HFFc6 (cell line): ENCODE data around the gene SAMD15. TPM values are rescaled to one million over a fixed set of nuclear protein-coding genes. Genes with fewer than 3 reads are reported as not detected.

ENCODE experiments used
- DNase-seq: peaks from one replicate; pipeline ENCODE4 v3.0.0-alpha.2; 2018
- H3K27ac Mint-ChIP-seq: 2 replicates; pipeline ENCODE4 v1.8.0; 2020; ENCODE audit warnings: mild to moderate bottlenecking, mixed read lengths
- H3K27me3 Mint-ChIP-seq: 2 replicates; pipeline ENCODE4 v1.8.0; 2021; ENCODE audit warnings: mild to moderate bottlenecking, moderate library complexity, mixed read lengths; ENCODE audit not compliant: insufficient read depth
- H3K36me3 Mint-ChIP-seq: 2 replicates; pipeline ENCODE4 v1.8.0; 2021; ENCODE audit warnings: low read depth, mixed read lengths
- H3K4me1 Mint-ChIP-seq: 2 replicates; pipeline ENCODE4 v1.8.0; 2020; ENCODE audit warnings: low read depth, mixed read lengths
- H3K4me3 Mint-ChIP-seq: 2 replicates; pipeline ENCODE4 v1.8.0; 2020; ENCODE audit warnings: mild to moderate bottlenecking, moderate library complexity, mixed read lengths
- H3K9me3 Mint-ChIP-seq: 2 replicates; pipeline ENCODE4 v1.8.0; 2020; ENCODE audit warnings: mild to moderate bottlenecking, mixed read lengths
- total RNA-seq, 6 experiments: library from RNA; stranded (reverse); fragmentation: NEBNext Ultra II Directional; extraction: Animal tissue kit (Norgen Biotek cat#: 25700); gene quantifications; 2 replicates in 1 of 6; 3 replicates in 5 of 6; pipeline ENCODE4 v1.2.3, GENCODE V29; 2021
- TF ChIP-seq, protein P1 (sequence below): fragments of 200-600 bp; sonication (generic); IDR thresholded peaks from 2 replicates; pipeline ENCODE4 v1.5.0; 2021; ENCODE audit warnings: antibody characterized with exemption, mild to moderate bottlenecking

Gene SAMD15
- total RNA-seq, 6 experiments from 2014 or later: 0.83 to 1.7 (median 1.3) TPM

- Mint-ChIP-seq H3K27ac (no peak overlapping the region), H3K27me3 (no peaks in the 10 kb centered on the region; the same call in 1 of the 2 replicates), H3K36me3 (peaks cover 6% of the 10 kb centered on the region; the same call in 1 of the 2 replicates), H3K4me3 (no peak overlapping the region), H3K9me3 (no peaks in the 10 kb centered on the region), H3K4me1 (peaks cover 11% of the 10 kb centered on the region)
- no peak for DNase-seq
- TF ChIP-seq, protein P1, sequence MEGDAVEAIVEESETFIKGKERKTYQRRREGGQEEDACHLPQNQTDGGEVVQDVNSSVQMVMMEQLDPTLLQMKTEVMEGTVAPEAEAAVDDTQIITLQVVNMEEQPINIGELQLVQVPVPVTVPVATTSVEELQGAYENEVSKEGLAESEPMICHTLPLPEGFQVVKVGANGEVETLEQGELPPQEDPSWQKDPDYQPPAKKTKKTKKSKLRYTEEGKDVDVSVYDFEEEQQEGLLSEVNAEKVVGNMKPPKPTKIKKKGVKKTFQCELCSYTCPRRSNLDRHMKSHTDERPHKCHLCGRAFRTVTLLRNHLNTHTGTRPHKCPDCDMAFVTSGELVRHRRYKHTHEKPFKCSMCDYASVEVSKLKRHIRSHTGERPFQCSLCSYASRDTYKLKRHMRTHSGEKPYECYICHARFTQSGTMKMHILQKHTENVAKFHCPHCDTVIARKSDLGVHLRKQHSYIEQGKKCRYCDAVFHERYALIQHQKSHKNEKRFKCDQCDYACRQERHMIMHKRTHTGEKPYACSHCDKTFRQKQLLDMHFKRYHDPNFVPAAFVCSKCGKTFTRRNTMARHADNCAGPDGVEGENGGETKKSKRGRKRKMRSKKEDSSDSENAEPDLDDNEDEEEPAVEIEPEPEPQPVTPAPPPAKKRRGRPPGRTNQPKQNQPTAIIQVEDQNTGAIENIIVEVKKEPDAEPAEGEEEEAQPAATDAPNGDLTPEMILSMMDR: no peak
Observed at GRCh38 chr14:77346495-77346894, 30.7 kb upstream of the SAMD15 start.

DNA sequence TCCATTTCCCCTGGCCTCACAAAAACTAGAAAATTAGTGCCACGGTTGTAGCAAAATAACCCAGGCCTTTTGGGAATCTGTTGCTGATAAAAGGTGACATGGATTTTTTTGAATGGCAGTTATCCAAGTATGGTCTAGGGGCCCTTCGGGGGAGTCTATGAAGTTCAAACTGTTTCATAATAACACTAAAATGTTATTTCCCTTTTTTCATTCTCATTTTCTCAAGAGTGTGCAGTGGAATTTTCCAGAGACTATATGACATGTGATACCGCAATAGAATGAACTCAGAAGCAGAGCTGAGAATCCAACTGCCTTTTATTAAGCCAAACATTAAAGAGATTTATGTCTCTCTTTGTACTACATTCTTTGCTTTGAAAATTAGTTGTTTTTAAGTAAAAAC is 29.4 kb upstream of the SAMD15 start:
- Mint-ChIP-seq H3K4me1 (peaks cover 8% of the 10 kb centered on the region), H3K27me3 (no peaks in the 10 kb centered on the region), H3K9me3 (no peaks in the 10 kb centered on the region), H3K27ac (no peak overlapping the region), H3K4me3 (no peak overlapping the region), H3K36me3 (peaks cover 6% of the 10 kb centered on the region; the same call in 1 of the 2 replicates)
- no peak for DNase-seq
- TF ChIP-seq, protein P1: no peak

GRCh38 chr14:77353469-77354141 is 23.6 kb upstream of the SAMD15 start:
- no peaks in the 10 kb centered on the region for H3K4me1 Mint-ChIP-seq
- H3K4me3 Mint-ChIP-seq: no peak overlapping the region

DNA sequence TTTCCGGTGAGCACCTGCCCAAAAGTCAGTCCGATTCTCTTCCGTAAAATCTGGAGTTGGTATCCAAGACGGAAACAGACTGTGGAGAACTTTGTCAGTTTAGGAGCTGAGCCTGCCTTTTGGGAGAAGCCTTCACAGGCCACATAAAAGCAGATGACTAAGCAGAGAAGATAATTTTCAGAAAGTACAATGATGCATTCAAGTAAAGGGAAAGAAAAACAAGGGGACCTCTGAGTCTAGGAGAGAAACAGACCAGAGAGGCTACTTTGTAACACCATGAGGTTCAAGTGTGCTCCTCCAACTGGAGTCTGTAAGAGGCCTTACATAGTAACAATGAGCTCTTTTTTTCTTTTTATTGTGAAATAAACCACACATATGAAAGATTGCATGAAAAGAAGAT is 21.4 kb upstream of the SAMD15 start:
- Mint-ChIP-seq H3K36me3 (no peaks in the 10 kb centered on the region), H3K27me3 (no peaks in the 10 kb centered on the region; the same call in 1 of the 2 replicates), H3K4me3 (no peak overlapping the region), H3K27ac (no peak overlapping the region), H3K4me1 (no peaks in the 10 kb centered on the region), H3K9me3 (no peaks in the 10 kb centered on the region)
- TF ChIP-seq, protein P1: no peak
- no peak for DNase-seq

More at GRCh38 chr14:77353469-77354141, 23.6 kb upstream of the SAMD15 start:
- no peak for DNase-seq
- no peaks in the 10 kb centered on the region for H3K27me3 Mint-ChIP-seq
- no peaks in the 10 kb centered on the region for H3K9me3 Mint-ChIP-seq
- TF ChIP-seq, protein P1: no peak
- H3K27ac Mint-ChIP-seq: no peak overlapping the region
- no peaks in the 10 kb centered on the region for H3K36me3 Mint-ChIP-seq

GRCh38 chr14:77356899-77357298 is 20.3 kb upstream of the SAMD15 start:
- no peaks in the 10 kb centered on the region; the same call in 1 of the 2 replicates for H3K27me3 Mint-ChIP-seq
- H3K36me3 Mint-ChIP-seq: no peaks in the 10 kb centered on the region
- TF ChIP-seq, protein P1: no peak
- H3K9me3 Mint-ChIP-seq: no peaks in the 10 kb centered on the region
- no peaks in the 10 kb centered on the region for H3K4me1 Mint-ChIP-seq
- DNase-seq: no peak
- H3K27ac Mint-ChIP-seq: no peak overlapping the region
- no peak overlapping the region for H3K4me3 Mint-ChIP-seq
